ENCODE results near the gene LYRM4.

LYRM4 gene

GRCh38 chr6:5089481-5090438, 171.0 kb downstream of the LYRM4 start:
- DNase-seq: no peak

GRCh38 chr6:5088780-5089179, 172.0 kb downstream of the LYRM4 start:
- DNase-seq: no peak

- DNase-seq: no peak
These were observed 173.4 kb downstream of the LYRM4 start for GRCh38 chr6:5087389-5087788.

GRCh38 chr6:5086294-5086890, 174.4 kb downstream of the LYRM4 start:
- no peak for DNase-seq

- no peak for DNase-seq
These were observed 175.0 kb downstream of the LYRM4 start for GRCh38 chr6:5085648-5086293.

- DNase-seq: no peak
These were observed 175.7 kb downstream of the LYRM4 start, which contains the start of gene PPP1R3G for GRCh38 chr6:5084781-5085647. Gene PPP1R3G (plus strand): TSS chr6:5085341. CDS start chr6:5085486, 145 bp downstream.

- no peak for DNase-seq
These were observed 176.4 kb downstream of the LYRM4 start for GRCh38 chr6:5084360-5084780.

- no peak for DNase-seq
These were observed 176.9 kb downstream of the LYRM4 start for GRCh38 chr6:5083813-5084359.

GRCh38 chr6:5083307-5083583, 177.5 kb downstream of the LYRM4 start:
- no peak for DNase-seq

- no peak for DNase-seq
These were observed 178.1 kb downstream of the LYRM4 start for GRCh38 chr6:5082487-5083306.

- no peak for DNase-seq
These were observed 178.8 kb downstream of the LYRM4 start for GRCh38 chr6:5081955-5082354.

GRCh38 chr6:5081182-5081581, 179.6 kb downstream of the LYRM4 start:
- DNase-seq: no peak

- no peak for DNase-seq
These were observed 180.2 kb downstream of the LYRM4 start for GRCh38 chr6:5080574-5080973.

GRCh38 chr6:5079692-5080091, 181.1 kb downstream of the LYRM4 start:
- DNase-seq: no peak

GRCh38 chr6:5078121-5078669, 182.6 kb downstream of the LYRM4 start:
- no peak for DNase-seq

GRCh38 chr6:5076931-5077330, 183.8 kb downstream of the LYRM4 start:
- DNase-seq: no peak

GRCh38 chr6:5073992-5074391, 186.8 kb downstream of the LYRM4 start:
- no peak for DNase-seq

GRCh38 chr6:5072440-5072839, 188.3 kb downstream of the LYRM4 start:
- DNase-seq: no peak

- DNase-seq: no peak
These were observed 189.5 kb downstream of the LYRM4 start for GRCh38 chr6:5071216-5071615.

- DNase-seq: no peak
These were observed 192.5 kb downstream of the LYRM4 start for GRCh38 chr6:5068153-5068751.

GRCh38 chr6:5067305-5067704, 193.4 kb downstream of the LYRM4 start:
- no peak for DNase-seq

Data from stimulated activated naive CD4-positive, alpha-beta T cell (primary cell).